Left lung (tissue), 10 donors: Measurements from ENCODE around the gene RPS18. TPM values are rescaled to one million over a fixed set of nuclear protein-coding genes. Genes with fewer than 3 reads are reported as not detected.
A peak's percentile ranks its signal among the peaks of the same experiment; 100 is the strongest.

Source experiments
- ATAC-seq: fragments of 200-7000 bp; cut with Tn5 transposase; one replicate; pipeline ENCODE4 v1.9.1; 2020; ENCODE audit warnings: moderate library complexity
- DNase-seq, 4 donors: peaks; one replicate each; pipeline ENCODE4 v3.0.0-alpha.2; 2013 to 2020
- H3K27ac ChIP-seq, 2 donors: fragments of 200-600 bp; sonication (generic) in 1 of 2; one replicate each; pipeline versions ENCODE4 v1.5.0 to v1.8.0; 2020 to 2021
- H3K27me3 ChIP-seq, 2 donors: fragments of 200-600 bp; sonication (generic) in 1 of 2; one replicate each; pipeline versions ENCODE4 v1.5.0 to v1.8.0; 2020 to 2021
- H3K36me3 ChIP-seq, 2 donors: fragments of 200-600 bp; sonication (generic) in 1 of 2; one replicate each; pipeline versions ENCODE4 v1.5.0 to v1.8.0; 2020 to 2021
- H3K4me1 ChIP-seq, 2 donors: fragments of 200-600 bp; one replicate each; pipeline ENCODE4 v1.8.0; 2021
- H3K4me3 ChIP-seq, 2 donors: fragments of 200-600 bp; sonication (generic) in 1 of 2; one replicate each; pipeline versions ENCODE4 v1.5.0 to v1.8.0; 2020 to 2021; ENCODE audit warnings: mild to moderate bottlenecking in 1 of 2
- H3K9me3 ChIP-seq, 2 donors: fragments of 200-600 bp; sonication (generic) in 1 of 2; one replicate each; pipeline versions ENCODE4 v1.5.0 to v1.8.0; 2020 to 2021
- intact Hi-C, 2 donors: fragments of 100-400 bp; cut with DNase I; formaldehyde crosslinking; loops; one replicate each; pipeline versions ENCODE4 v1.11.2 to v1.14.2; 2022
- polyA plus RNA-seq, 6 donors: library from polyadenylated mRNA; unstranded; fragments of 120-200 nt; gene quantifications; one replicate each; pipeline ENCODE4 v1.2.1, GENCODE V29; 2013; ENCODE audit not compliant: insufficient read length in 6 of 6
- total RNA-seq, 2 donors: library from RNA; stranded (reverse); fragmentation: NEBNext Ultra II Directional; extraction: Animal tissue kit (Norgen Biotek cat#: 25700); gene quantifications; one replicate each; pipeline ENCODE4 v1.2.1, GENCODE V29; 2021
- TF ChIP-seq, protein P1 (sequence below), 2 donors: fragments of 200-600 bp; sonication (generic) in 1 of 2; IDR thresholded peaks; one replicate each; pipeline versions ENCODE4 v1.5.0 to v1.8.0; 2021; ENCODE audit warnings: antibody characterized with exemption in 2 of 2
- donor health status: DM: no; HTN: yes; CAD: no.
- donor health status: DM: no; HTN: no; CAD: no.

RPS18 gene
- total and polyA plus RNA-seq, 8 donors, result 1,881 to 4,273 (median 3,975) TPM

DNA sequence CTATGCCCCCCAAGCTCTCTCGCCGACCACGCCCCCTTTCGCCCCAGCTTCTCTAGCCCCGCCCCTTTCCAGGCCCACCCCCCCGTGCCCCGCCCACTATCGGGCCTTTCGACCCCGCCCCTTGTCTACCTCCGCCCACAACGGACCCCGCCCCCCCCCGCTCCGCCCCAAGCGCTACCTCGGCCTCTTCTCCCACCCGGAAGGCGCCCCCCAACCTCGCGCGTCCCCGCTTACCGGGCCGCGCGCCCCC, 45.5 kb downstream of the RPS18 start:
- DNase-seq, result peak in 2 of 4 donors; percentile 20 to 66
- intact Hi-C loops, result loop anchor here in 1 of 2 donors (10.0 kb wide), 1 partner anchor 97 kb away; the partner anchor contains the start of genes CUTA and PHF1
- Histone ChIP-seq H3K36me3 (peaks cover 0 to 39% of the 10 kb centered on the region in 2 donors), H3K27me3 (no peaks in the 10 kb centered on the region), H3K27ac (peak overlapping the region; percentile 85 to 86), H3K9me3 (no peaks in the 10 kb centered on the region), H3K4me3 (peak overlapping the region; percentile 53 to 68), H3K4me1 (peaks cover 32 to 73% of the 10 kb centered on the region in 2 donors)
- TF ChIP-seq, protein P1, sequence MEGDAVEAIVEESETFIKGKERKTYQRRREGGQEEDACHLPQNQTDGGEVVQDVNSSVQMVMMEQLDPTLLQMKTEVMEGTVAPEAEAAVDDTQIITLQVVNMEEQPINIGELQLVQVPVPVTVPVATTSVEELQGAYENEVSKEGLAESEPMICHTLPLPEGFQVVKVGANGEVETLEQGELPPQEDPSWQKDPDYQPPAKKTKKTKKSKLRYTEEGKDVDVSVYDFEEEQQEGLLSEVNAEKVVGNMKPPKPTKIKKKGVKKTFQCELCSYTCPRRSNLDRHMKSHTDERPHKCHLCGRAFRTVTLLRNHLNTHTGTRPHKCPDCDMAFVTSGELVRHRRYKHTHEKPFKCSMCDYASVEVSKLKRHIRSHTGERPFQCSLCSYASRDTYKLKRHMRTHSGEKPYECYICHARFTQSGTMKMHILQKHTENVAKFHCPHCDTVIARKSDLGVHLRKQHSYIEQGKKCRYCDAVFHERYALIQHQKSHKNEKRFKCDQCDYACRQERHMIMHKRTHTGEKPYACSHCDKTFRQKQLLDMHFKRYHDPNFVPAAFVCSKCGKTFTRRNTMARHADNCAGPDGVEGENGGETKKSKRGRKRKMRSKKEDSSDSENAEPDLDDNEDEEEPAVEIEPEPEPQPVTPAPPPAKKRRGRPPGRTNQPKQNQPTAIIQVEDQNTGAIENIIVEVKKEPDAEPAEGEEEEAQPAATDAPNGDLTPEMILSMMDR (IDR thresholded peaks at IDR 0.05), result no peak
- peak; percentile 0 for ATAC-seq

DNA sequence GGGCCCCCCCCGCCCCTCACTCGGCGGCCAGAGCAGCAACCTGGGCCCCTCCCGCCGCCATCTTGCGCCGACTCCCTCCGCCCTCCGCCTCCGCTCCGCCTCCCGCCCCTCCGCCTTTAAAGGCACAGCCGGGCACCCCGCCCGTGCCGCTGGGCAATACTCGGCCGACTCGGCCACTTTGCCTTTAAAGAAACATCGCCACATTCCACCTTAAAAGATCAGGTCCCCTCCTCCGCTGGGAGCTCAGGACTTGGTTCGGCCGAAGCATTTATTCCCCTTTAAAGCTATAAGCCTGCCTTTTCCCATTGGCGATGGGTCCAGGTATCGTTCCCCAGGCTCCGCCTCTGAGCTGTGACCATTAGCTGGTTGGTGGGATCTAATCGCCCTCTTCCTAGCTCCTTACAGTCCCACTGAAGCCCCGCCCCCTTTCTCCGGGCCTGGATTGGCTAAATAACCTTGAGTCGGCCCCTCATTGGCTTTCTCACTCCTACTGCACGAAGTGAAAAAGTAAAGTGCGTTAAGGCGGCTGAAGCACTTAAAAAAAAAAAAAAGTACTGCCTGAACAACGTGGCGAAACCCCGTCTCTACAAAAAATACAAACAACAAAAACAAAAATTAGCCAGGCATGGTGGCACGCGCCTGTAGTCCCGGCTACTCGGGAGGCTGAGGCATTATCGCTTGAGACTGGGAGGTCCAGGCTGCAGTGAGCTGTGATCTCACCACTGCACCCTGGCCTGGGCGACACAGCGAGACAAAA, 46.0 kb downstream of the RPS18 start, which contains the start of gene ZBTB22:
ZBTB22 (minus strand) TSS at position 76 of the 757 bp plus-strand sequence. CDS start 828 bp downstream, outside the sequence.
- intact Hi-C loops, result loop anchor here in 1 of 2 donors (10.0 kb wide), 1 partner anchor 97 kb away; the partner anchor contains the start of genes CUTA and PHF1
- peaks cover 32 to 73% of the 10 kb centered on the region in 2 donors for H3K4me1 ChIP-seq

DNA sequence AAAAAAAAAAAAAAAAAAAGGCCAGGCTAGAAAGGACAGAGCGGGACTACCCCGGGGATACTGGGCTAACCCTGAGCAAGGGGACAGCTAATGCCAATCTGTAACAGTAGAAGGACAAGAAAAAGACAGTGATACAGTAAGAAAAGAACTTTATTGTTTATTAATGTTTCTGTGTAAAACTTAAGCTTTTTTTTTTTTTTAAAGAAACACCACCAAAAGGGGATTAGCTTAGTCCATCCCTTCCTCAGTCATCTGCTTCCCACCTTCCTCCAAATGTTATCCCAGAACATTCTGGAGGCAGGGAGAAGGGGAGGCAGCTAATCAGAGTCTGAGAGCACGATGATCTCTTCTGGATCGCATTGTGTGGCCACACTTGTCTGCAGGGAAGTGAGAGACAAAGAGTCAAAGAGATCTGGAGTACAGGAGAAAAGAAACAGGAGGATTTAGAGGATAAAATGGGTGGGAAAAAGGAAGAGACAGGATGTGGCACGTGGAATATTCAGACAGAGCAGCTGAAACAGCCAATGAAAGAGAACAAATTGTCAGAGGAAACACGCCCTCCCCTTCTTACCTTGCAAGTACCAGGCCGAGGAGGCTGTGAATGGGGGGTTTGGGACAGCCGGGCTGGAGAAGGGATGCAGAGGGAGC, 46.7 kb downstream of the RPS18 start:
- DNase-seq (no peak), ATAC-seq (no peak)
- Histone ChIP-seq H3K27me3 (no peaks in the 10 kb centered on the region), H3K4me1 (peaks cover 32 to 74% of the 10 kb centered on the region in 2 donors), H3K27ac (peak overlapping the region; percentile 85 to 86), H3K9me3 (no peaks in the 10 kb centered on the region), H3K36me3 (peaks cover 0 to 39% of the 10 kb centered on the region in 2 donors), H3K4me3 (peak overlapping the region; percentile 53 to 68)
- TF ChIP-seq, protein P1 (IDR thresholded peaks at IDR 0.05), result no peak
- intact Hi-C loops, result loop anchor here in 1 of 2 donors (10.0 kb wide), 1 partner anchor 96 kb away; the partner anchor contains the start of genes CUTA and PHF1

More for the DNA sequence above, 46.0 kb downstream of the RPS18 start, which contains the start of gene ZBTB22:
- TF ChIP-seq, protein P1 (IDR thresholded peaks at IDR 0.05), result no peak
- peak within 1 kb of the TSS; percentile 85 to 86 for H3K27ac ChIP-seq
- peaks cover 0 to 39% of the 10 kb centered on the region in 2 donors for H3K36me3 ChIP-seq
- peak within 1 kb of the TSS; percentile 53 to 68 for H3K4me3 ChIP-seq
- no peaks in the 10 kb centered on the region for H3K9me3 ChIP-seq
- DNase-seq (peak; percentile 98), ATAC-seq (peak; percentile 75)
- H3K27me3 ChIP-seq, result no peaks in the 10 kb centered on the region

DNA sequence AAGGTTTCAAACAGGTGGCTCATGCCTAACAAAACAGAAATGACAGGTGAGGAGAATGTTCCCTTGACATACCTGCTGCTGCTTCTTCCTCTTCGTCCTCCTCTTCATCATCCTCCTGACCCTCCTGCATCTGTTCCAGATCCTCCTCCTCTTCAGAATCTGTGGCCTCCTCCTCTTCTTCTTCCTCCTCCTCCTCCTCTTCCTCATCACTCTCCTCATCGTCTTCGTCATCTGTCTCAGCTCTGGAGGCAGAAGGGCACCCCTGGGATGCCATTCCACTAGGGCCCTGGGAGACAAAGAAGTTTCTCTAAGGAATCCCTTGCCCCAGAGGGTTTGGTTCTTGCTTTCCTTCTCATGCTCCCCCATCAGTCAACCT, 48.1 kb downstream of the RPS18 start:
- ATAC-seq (no peak), DNase-seq (no peak)
- H3K9me3 ChIP-seq, result no peaks in the 10 kb centered on the region
- peaks cover 32 to 78% of the 10 kb centered on the region in 2 donors for H3K4me1 ChIP-seq
- TF ChIP-seq, protein P1 (IDR thresholded peaks at IDR 0.05), result no peak
- H3K4me3 ChIP-seq, result no peak overlapping the region
- peak overlapping the region in 1 of 2 donors; percentile 50 for H3K27ac ChIP-seq
- H3K36me3 ChIP-seq, result peaks cover 0 to 39% of the 10 kb centered on the region in 2 donors
- no peaks in the 10 kb centered on the region for H3K27me3 ChIP-seq
- intact Hi-C loops, result loop anchor here in 1 of 2 donors (10.0 kb wide), 1 partner anchor 95 kb away; the partner anchor contains the start of genes CUTA and PHF1
